Left cardiac atrium (tissue), 4 donors: ENCODE data around the gene ATP6V0A1. TPM values are rescaled to one million over a fixed set of nuclear protein-coding genes. Genes with fewer than 3 reads are reported as not detected.
"Not testable (repeated sequence)": the region's sequence is repeated elsewhere in the genome, so short reads cannot be mapped to it uniquely, and the experiment has no call there.

Experiments used
- ATAC-seq, 2 donors: fragments of 200-7000 bp; cut with Tn5 transposase; one replicate each; pipeline ENCODE4 v1.9.1; 2020; ENCODE audit warnings: mild to moderate bottlenecking in 2 of 2, moderate library complexity in 2 of 2
- DNase-seq: peaks from one replicate; pipeline ENCODE4 v3.0.0-alpha.2; 2020
- intact Hi-C, 2 donors: fragments of 100-400 bp; cut with DNase I; formaldehyde crosslinking; loops; one replicate each; pipeline versions ENCODE4 v1.14.1 to v1.15.1; 2022 to 2023
- total RNA-seq, 2 donors: library from RNA; stranded (reverse); fragmentation: NEBNext Ultra II Directional; extraction: Animal tissue kit (Norgen Biotek cat#: 25700); gene quantifications; one replicate each; pipeline ENCODE4 v1.2.1, GENCODE V29; 2021
- donor health status: DM: no; HTN: yes; CAD: no.
- donor health status: DM: no; HTN: yes; CAD: no; lungs with severe emphysema.
- donor health status: DM: yes; HTN: yes; CAD: no.
- donor health status: Dilated cardiomyopathy.

Gene ATP6V0A1
- total RNA-seq, 2 donors from 2014 or later: 40.3 to 55.4 TPM

DNA sequence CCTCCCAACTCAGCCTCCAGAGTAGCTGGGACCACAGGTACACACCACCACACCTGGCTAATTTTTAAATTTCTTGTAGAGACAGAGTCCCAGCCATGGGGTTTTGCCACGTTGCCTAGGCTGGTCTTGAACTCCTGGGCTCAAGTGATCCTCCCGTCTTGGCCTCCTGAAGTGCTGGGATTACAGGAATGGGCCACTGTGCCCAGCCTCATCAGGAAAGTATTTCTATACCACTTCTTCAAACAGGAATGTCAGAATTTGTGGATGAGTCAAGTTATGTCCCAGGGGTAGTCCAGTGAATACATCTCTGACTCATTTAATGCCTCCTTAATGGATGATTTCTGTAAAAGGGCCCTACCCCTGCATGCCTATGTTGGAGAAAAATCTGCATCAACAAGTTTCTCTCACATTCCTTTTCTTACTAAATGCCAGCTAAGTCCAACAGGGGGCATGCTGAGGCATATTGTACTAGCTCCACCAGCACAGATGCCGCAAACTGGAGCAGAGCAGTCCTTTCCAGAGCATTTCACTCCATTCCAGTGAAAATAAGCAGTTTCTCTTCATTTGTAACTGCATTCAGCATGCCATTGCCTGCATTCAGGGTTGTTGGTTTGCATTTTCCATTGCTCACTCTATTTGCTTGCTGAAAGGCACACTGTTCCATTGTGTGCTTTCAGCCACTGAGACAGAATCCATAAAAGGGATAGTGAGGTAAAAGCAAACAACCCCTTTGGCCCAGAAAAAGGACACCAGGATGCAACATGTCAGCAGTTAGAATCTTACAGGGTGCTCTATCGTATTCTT lies 30.3 kb upstream of the ATP6V0A1 start:
- intact Hi-C loops: loop anchor here in 1 of 2 donors (10.0 kb wide), 1 partner anchor 96 kb away; no protein-coding TSS in a partner anchor
- ATAC-seq (peak; percentile 69 to 80), DNase-seq (peak; percentile 51)

DNA sequence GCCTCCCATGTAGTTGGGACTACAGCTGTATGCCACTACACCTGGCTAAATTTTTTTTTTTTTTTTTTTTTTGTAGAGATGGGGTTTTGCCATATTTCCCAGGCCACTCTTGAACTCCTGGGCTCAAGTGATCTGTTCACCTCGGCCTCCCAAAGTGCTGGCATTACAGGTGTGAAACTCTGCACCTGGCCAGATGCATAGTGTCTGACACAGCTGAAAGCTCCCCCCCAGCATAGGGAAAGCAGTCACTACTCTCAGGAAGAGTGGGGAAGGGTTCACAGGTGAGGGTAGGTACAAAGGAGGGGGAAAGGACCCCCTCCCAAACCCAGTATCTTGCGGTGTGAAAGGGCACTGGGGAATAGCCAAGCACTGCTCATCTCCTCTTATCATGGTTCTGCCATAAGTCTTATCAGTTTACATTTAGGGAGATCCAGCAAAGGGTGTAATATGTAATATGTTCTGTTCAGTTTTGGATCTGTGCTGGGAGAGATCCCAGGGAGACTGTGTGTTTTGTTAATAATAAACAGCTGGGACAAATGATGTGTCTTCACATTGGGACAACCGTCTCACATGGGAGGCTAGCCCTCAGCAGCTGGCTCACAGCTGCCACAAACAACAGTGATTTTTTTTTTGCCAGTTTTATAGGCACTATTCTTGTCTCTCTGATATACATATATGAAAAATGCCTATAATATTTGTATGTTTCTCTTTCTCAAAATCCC lies 28.8 kb upstream of the ATP6V0A1 start:
- intact Hi-C loops: loop anchor here in 1 of 2 donors (10.0 kb wide), 1 partner anchor 95 kb away; no protein-coding TSS in a partner anchor
- DNase-seq: no peak
- peak in 1 of 2 donors; percentile 33 for ATAC-seq

DNA sequence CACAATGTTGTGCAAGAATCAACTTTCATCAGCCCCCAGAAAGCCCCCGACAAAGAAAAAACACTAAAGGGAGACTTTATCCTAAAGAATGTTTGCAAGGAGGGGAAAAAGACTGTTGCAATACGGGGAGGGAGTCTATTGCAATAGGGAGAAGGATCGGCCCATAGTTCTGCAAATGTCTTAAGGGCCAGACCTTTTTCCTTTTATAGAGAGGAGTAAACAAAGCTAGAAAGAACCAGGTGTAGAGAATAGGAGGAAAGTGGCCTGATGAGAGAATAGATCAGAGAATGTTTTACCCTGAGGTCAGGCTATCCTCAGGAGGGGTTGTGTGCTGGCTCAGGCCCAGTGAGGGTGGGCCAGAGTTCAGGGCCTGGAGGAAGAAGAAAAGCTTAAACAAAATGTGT lies 26.9 kb upstream of the ATP6V0A1 start:
- intact Hi-C loops: no loop called here
- ATAC-seq (no peak), DNase-seq (no peak)

- intact Hi-C loops: no loop called here
- ATAC-seq (peak; percentile 90 to 96), DNase-seq (peak; percentile 50)
Observed at GRCh38 chr17:42436391-42436790, 22.3 kb upstream of the ATP6V0A1 start.

DNA sequence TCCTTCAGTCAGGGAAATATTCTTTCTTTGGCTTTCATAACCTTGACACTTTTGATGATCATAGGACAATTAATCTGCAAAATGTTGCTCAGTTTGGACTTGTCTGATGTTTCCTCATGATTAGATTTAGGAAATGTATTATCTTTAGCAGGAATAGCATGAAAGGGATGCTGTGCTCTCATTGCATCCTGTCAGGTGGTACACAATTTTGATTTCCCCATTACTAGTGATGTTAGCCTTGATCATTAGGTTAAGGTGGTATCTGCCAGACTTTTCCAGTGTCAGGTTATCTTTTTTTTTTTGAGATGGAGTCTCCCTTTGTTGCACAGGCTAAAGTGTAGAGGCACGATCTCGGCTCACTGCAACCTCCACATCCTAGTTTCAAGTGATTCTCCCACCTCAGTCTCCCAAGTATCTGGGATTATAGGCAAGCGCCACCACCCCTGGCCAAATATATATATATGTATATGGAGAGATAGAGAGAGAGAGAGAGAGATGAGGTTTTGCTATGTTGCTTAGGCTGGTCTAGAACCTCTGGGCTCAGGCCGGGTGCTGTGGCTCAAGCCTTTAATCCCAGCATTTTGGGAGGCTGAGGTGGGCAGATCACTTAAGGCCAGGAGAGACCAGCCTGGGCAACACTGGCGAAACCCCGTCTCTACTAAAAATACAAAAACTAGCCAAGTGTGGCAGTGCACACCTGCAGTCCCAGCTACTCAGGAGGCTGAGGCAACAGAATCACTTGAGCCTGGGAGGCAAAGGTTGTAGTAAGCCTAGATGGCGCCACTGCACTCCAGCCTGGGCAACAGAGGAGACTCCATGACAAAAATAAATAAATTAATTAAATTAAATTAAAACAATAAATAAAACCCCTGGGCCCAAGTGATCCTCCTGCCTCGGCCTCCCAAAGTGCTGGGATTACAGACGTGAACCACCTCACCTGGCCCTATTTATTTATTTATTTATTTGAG lies 19.8 kb upstream of the ATP6V0A1 start:
- intact Hi-C loops: no loop called here
- no peak for ATAC-seq
- no peak for DNase-seq

DNA sequence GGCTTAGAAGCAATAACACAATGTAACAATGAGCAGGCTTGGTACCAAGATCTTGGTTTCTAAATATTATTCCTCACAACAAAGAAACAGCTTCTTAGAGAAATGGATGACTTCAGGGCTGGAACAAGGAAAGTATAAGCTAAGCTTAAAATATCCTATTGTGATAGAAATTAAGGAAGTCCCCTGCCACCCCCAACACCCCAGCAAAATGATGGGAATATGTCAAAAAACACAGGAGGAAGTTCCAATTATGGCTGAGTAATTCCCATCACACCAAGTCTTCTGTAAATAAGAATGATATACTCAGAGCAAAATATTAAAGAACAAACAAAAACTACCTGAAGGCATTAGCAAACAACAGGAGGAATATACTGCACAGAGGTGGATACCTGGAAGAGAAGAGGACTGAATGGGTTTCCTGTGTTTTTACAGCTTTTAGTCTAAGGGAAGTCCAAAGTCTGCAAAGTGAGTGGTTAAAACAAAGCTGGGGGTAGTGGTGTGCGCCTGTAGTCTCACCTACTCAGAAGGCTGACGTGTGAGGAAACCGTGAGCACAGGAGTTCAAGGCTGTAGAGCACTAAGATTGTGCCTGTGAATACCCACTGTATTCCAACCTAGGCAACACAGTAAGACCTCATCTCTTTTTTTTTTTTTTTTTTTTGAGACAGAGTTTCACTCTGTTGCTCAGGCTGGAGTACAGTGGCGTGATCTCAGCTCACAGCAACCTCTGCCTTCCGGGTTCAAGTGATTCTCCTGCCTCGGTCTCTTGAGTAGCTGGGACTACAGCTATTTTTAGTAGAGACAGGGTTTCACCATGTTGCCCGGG lies 17.1 kb upstream of the ATP6V0A1 start:
- ATAC-seq: no peak
- intact Hi-C loops: no loop called here

GRCh38 chr17:42442196-42442565 lies 16.5 kb upstream of the ATP6V0A1 start:
- DNase-seq: no peak
- ATAC-seq: no peak
- intact Hi-C loops: no loop called here

More for the DNA sequence above, 17.1 kb upstream of the ATP6V0A1 start:
- no peak for DNase-seq

- intact Hi-C loops, DNase-seq, ATAC-seq: not testable (repeated sequence)
Observed at GRCh38 chr17:42449176-42449575, 9.5 kb upstream of the ATP6V0A1 start.

- intact Hi-C loops: loop anchor here in 1 of 2 donors (10.0 kb wide), 1 partner anchor 65 kb away; no protein-coding TSS in a partner anchor
- DNase-seq, ATAC-seq: not testable (repeated sequence)
Observed at GRCh38 chr17:42449838-42450237, 8.8 kb upstream of the ATP6V0A1 start.

DNA sequence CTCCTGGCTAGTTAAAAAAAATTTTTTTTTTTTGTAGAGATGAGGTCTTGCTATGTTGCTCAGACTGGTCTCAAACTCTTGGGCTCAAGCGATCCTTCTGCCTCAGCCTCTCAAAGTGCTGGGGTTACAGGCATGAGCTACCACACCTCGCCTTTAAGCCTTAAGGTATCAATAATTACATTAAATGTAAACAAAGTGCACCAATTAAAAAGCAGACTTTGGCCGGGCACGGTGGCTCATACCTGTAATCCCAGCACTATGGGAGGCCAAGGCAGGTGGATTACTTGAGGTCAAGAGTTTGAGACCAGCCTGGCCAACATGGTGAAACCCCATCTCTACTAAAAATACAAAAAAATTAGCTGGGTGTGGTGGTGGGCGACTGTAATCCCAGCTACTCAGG lies 7.4 kb upstream of the ATP6V0A1 start:
- not testable (repeated sequence) for ATAC-seq, DNase-seq
- intact Hi-C loops: loop anchor here in 1 of 2 donors (10.0 kb wide), 1 partner anchor 64 kb away; no protein-coding TSS in a partner anchor

DNA sequence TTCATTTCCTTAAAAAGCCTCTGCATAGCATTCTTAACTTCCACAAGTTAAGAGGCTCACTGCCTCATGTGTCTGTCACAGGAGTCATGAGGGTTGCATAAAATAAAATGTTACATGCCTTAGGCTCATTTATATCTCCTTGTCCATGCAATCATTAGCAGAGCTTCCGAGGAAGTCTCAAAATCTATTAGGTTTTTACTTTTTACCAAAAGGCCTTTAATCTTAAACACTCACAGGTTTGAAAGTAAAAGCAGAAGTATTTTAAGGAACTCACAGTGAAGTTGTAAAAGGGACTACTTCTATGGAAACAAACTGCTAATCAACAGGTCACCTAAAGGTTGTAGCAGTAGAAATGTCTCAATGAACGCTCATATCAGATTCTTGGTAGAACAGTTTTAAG lies 5.2 kb upstream of the ATP6V0A1 start:
- no peak for DNase-seq
- intact Hi-C loops: loop anchor here in 1 of 2 donors (10.0 kb wide), 1 partner anchor 61 kb away; no protein-coding TSS in a partner anchor
- no peak for ATAC-seq

- DNase-seq, ATAC-seq: not testable (repeated sequence)
- intact Hi-C loops: loop anchor here in 1 of 2 donors (10.0 kb wide), 1 partner anchor 60 kb away; no protein-coding TSS in a partner anchor
Observed at GRCh38 chr17:42454987-42455386, 3.7 kb upstream of the ATP6V0A1 start.

GRCh38 chr17:42456223-42457106 lies 2.2 kb upstream of the ATP6V0A1 start:
- intact Hi-C loops: loop anchor here in 1 of 2 donors (10.0 kb wide), 1 partner anchor 58 kb away; no protein-coding TSS in a partner anchor
- ATAC-seq (peak in 1 of 2 donors; percentile 17), DNase-seq (no peak)

GRCh38 chr17:42457107-42457792 lies 1.4 kb upstream of the ATP6V0A1 start:
- ATAC-seq (no peak), DNase-seq (no peak)
- intact Hi-C loops: loop anchor here in 1 of 2 donors (10.0 kb wide), 1 partner anchor 58 kb away; no protein-coding TSS in a partner anchor

GRCh38 chr17:42459256-42459800 lies 650 bp downstream of the ATP6V0A1 start:
- intact Hi-C loops: loop anchor here in 1 of 2 donors (10.0 kb wide), 1 partner anchor 55 kb away; no protein-coding TSS in a partner anchor
- peak; percentile 56 for DNase-seq
- ATAC-seq: peak; percentile 21 to 52
